Stimulated activated naive B cell treated with anti-CD40 and anti-IgM and Interleukin-4, amounts not matched to agents 10 μg/mL and 1 μg/mL and 100 μg/mL, for 72 hours (primary cell): ENCODE data around the gene TNIK.
A peak's percentile ranks its signal among the peaks of the same experiment; 100 is the strongest.

Experiments used
- ATAC-seq, 2 donors: fragments of 150-1000 bp; cut with Tn5 transposase; replicated peaks; 2 replicates each; pipeline ENCODE4 v1.10.0; 2021; ENCODE audit warnings: moderate library complexity in 1 of 2
- DNase-seq: peaks from one replicate; pipeline ENCODE4 v3.0.0; 2021
- H3K27ac Mint-ChIP-seq: one replicate; pipeline ENCODE4 v1.8.0; 2022; ENCODE audit warnings: mild to moderate bottlenecking, mixed read lengths
- H3K27me3 Mint-ChIP-seq, 2 donors: one replicate each; pipeline ENCODE4 v1.8.0; 2022; ENCODE audit warnings: mixed read lengths in 2 of 2
- H3K36me3 Mint-ChIP-seq, 2 donors: one replicate each; pipeline ENCODE4 v1.8.0; 2022; ENCODE audit warnings: mixed read lengths in 2 of 2, mild to moderate bottlenecking in 1 of 2
- H3K4me1 Mint-ChIP-seq, 2 donors: one replicate each; pipeline ENCODE4 v1.8.0; 2022; ENCODE audit warnings: mixed read lengths in 2 of 2, mild to moderate bottlenecking in 1 of 2
- H3K4me3 Mint-ChIP-seq, 2 donors: one replicate each; pipeline ENCODE4 v1.8.0; 2022; ENCODE audit warnings: mild to moderate bottlenecking in 2 of 2, mixed read lengths in 2 of 2, moderate library complexity in 1 of 2
- H3K9me3 Mint-ChIP-seq, 2 donors: one replicate each; pipeline ENCODE4 v1.8.0; 2022; ENCODE audit warnings: mixed read lengths in 2 of 2, mild to moderate bottlenecking in 1 of 2

Gene TNIK

DNA sequence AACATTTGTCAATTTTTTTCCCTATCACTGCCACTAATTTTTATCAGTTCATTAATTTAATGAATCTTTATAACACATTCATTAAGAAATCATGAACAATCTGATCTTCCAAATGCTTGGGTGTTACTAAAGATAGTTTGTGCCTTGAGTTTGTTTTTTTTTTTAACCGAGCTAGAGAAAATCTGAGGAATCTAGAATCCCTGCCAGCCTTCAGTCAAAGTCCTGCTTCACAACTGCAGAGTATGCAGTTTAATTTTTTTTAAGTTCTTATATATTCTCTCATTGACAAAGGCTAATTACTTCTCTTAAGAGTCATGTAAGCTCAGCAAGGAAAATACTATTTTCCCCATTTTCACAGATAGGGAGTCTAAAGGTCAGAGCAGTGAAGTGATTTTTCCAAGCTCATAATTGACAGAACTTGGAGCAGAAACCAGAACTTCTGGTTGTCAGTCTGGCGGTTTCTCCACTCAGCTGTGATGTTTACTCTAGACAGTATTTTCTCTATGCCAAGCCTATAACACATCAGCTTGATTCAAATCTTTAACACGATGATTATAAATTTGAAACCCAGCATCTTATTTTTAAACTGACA lies 55.7 kb downstream of the TNIK start:
- DNase-seq (no peak), ATAC-seq (no peak)
- Mint-ChIP-seq H3K4me3 (no peak overlapping the region), H3K36me3 (no peaks in the 10 kb centered on the region), H3K4me1 (no peaks in the 10 kb centered on the region), H3K27ac (no peak overlapping the region), H3K27me3 (no peaks in the 10 kb centered on the region), H3K9me3 (no peaks in the 10 kb centered on the region)

GRCh38 chr3:171402281-171402680 lies 57.9 kb downstream of the TNIK start:
- no peaks in the 10 kb centered on the region for H3K4me1 Mint-ChIP-seq

GRCh38 chr3:171401432-171401831 lies 58.8 kb downstream of the TNIK start:
- DNase-seq (no peak), ATAC-seq (no peak)
- Mint-ChIP-seq H3K27ac (no peak overlapping the region), H3K4me3 (no peak overlapping the region), H3K27me3 (no peaks in the 10 kb centered on the region), H3K4me1 (no peaks in the 10 kb centered on the region), H3K9me3 (no peaks in the 10 kb centered on the region), H3K36me3 (no peaks in the 10 kb centered on the region)

More at GRCh38 chr3:171402281-171402680, 57.9 kb downstream of the TNIK start:
- Mint-ChIP-seq H3K9me3 (no peaks in the 10 kb centered on the region), H3K36me3 (no peaks in the 10 kb centered on the region), H3K27ac (no peak overlapping the region), H3K27me3 (no peaks in the 10 kb centered on the region), H3K4me3 (no peak overlapping the region)
- ATAC-seq: no peak
- DNase-seq: no peak

DNA sequence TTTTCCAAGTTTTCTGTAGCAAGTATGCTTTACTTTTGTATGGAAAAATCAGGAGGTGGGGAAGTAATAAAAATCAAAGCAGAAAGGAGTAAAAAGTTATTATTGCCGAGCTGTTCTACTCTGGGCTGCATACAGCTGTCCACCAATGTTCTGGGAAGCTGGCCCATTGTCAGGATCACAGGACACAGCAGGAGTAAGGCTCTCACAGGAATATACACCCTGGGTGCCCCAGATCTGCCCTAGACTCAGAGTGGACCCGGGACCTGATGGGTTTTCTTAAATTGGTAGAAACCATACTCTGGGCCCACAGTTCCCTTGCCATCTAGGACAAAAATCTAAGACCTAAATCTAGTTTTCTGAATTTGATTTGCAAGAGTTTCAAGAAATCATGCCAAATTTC lies 60.4 kb downstream of the TNIK start:
- Mint-ChIP-seq H3K4me3 (no peak overlapping the region), H3K27me3 (no peaks in the 10 kb centered on the region), H3K27ac (no peak overlapping the region), H3K4me1 (no peaks in the 10 kb centered on the region), H3K9me3 (no peaks in the 10 kb centered on the region), H3K36me3 (no peaks in the 10 kb centered on the region)
- DNase-seq (no peak), ATAC-seq (no peak)

DNA sequence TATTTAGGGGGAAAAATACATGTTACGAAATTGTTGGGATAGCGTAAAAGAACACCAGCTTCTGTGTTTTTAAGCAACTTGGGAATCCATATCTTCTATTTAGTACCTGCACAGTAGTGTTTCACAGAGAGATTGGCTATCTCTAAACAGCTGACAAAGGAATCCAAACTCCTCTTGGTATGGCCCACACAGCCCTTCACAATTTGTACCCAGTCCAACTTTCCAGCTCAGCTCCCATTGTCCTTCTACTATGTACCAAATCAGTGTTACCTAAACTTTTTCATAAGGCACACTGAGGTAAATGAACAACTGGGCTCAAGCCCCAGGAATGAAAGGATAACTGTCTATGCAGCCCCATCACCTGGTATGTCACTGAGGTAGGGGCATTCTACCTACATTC lies 61.9 kb downstream of the TNIK start:
- Mint-ChIP-seq H3K9me3 (no peaks in the 10 kb centered on the region), H3K4me3 (no peak overlapping the region), H3K4me1 (no peaks in the 10 kb centered on the region), H3K27ac (no peak overlapping the region), H3K27me3 (no peaks in the 10 kb centered on the region), H3K36me3 (no peaks in the 10 kb centered on the region)
- DNase-seq (no peak), ATAC-seq (no peak)

- Mint-ChIP-seq H3K4me3 (no peak overlapping the region), H3K27ac (no peak overlapping the region), H3K27me3 (no peaks in the 10 kb centered on the region), H3K9me3 (peaks cover 0 to under 1% of the 10 kb centered on the region in 2 donors), H3K36me3 (no peaks in the 10 kb centered on the region), H3K4me1 (no peaks in the 10 kb centered on the region)
- DNase-seq (no peak), ATAC-seq (no peak)
These were observed 63.1 kb downstream of the TNIK start for GRCh38 chr3:171397089-171397488.

DNA sequence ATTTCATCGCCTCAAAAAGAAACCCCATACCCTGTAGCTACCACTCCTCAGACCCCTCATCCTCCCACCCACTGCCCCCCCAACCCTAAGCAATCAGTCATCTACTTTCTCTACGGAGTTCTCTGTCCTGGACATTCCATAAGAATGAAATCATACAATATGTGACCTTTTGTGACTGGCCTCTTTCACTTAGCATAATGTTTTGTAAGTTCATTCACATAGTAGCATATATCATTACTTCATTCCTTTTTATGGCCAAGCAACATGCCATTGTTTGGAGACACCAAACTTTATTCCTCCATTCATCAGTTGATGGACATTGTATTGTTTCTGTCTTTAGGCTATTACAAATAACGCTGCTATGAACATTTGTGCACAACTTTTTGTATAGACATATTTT lies 64.2 kb downstream of the TNIK start:
- DNase-seq: no peak
- H3K27me3 Mint-ChIP-seq: no peaks in the 10 kb centered on the region
- no peak overlapping the region for H3K27ac Mint-ChIP-seq
- peaks cover 0 to 3% of the 10 kb centered on the region in 2 donors for H3K36me3 Mint-ChIP-seq
- peaks cover 10% of the 10 kb centered on the region in 2 donors for H3K9me3 Mint-ChIP-seq
- H3K4me1 Mint-ChIP-seq: no peaks in the 10 kb centered on the region
- no peak for ATAC-seq
- no peak overlapping the region for H3K4me3 Mint-ChIP-seq

DNA sequence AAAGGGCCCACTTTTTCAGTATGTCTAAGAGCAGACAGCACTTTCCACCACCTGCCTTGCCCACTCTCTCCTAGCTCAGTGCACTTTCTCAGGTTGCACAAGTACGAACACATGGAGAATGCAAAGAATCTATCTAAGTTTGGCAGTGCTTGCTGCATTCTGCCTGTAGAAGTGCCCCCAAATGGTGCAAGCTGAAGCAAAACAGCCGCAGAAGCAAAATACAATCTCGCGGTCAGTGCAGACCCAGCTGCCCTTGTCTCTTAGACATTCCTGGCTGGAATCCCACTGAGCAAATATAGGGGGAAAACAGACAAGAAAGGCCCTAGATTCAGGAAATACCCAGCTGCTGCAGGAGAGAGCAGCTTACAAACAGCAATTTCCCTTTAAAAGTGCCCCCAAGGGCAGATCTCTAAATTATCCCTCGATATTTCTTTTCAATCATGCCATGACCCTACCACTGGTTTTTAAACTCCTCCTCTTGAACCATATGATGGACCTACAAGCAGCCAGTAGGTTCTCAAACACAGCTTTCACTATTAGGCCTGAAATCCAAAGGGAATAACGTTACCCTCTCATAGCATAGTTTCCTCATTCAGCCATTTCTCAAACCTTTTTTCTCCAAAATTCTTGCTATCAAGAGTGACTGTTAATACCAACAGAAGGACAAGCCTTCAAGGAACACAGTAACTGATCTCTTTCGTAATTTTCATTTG lies 67.0 kb downstream of the TNIK start:
- H3K27ac Mint-ChIP-seq: no peak overlapping the region
- no peaks in the 10 kb centered on the region for H3K27me3 Mint-ChIP-seq
- ATAC-seq (no peak), DNase-seq (no peak)
- H3K9me3 Mint-ChIP-seq: peaks cover 10 to 15% of the 10 kb centered on the region in 2 donors
- H3K36me3 Mint-ChIP-seq: peaks cover 0 to 3% of the 10 kb centered on the region in 2 donors
- H3K4me1 Mint-ChIP-seq: no peaks in the 10 kb centered on the region
- no peak overlapping the region for H3K4me3 Mint-ChIP-seq

DNA sequence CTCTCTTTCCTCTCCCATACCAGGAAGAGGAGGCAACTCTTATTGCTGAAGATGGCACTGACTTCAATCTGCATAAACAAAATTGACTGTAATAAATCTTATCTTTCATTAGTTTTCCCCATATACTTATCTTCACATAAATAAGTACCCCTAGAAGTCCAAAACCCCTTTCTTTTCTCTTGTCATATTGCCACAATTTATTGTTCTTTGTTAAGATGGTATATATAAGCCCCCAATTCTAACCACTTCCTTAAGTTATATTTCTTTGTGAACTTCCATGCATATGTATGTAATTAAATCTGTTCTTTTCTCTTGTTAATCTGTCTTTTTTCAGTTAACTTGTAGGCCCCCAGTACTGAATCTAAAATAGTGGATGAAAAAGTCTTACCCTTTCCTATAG lies 68.8 kb downstream of the TNIK start:
- Mint-ChIP-seq H3K4me3 (no peak overlapping the region), H3K36me3 (peaks cover 0 to 3% of the 10 kb centered on the region in 2 donors), H3K9me3 (peaks cover 10 to 15% of the 10 kb centered on the region in 2 donors), H3K27ac (no peak overlapping the region), H3K4me1 (no peaks in the 10 kb centered on the region), H3K27me3 (no peaks in the 10 kb centered on the region)
- no peak for DNase-seq
- no peak for ATAC-seq

DNA sequence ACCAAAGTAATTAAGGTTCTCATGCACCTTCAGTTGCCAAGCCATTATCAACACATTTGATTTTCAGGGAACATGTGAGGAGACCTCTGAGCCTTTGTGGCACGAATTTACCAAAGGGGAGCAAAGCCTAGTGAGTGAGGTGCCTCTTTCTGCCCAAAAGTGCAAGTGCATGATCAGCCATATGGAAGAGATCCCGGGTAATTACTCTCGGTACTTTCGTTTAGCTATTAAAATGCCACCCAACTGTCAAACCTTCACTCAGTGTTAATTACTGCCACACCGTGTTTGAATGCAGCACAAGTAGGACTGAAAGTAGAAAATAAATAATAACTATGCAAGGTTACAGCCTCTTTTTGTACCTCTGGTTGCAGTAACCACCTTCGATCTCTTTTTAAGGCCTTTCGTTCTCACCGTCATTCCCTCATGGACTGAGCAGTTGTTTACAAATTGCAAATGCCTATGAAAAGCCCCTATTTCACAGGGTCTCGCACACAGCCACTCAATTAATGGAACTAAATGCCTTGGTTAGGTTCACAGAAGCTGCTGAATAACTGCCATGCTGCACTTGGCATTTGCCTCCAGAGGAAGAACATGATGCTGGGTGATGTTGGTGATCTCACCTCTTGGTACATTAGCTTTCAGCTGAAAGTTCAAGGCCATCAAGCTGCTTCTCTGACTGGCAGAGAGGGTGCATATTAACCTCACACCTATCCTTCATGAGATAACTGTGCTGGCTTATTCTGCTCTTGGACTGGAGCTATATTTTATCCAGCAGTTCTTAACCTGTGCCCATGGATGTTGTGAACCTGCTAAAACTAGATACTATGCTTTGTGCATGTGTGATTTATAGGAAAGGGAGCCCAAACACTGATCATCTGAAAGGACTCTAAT lies 69.9 kb downstream of the TNIK start:
- DNase-seq: no peak
- Mint-ChIP-seq H3K9me3 (peaks cover 10 to 15% of the 10 kb centered on the region in 2 donors), H3K36me3 (peaks cover 0 to 3% of the 10 kb centered on the region in 2 donors), H3K4me1 (no peaks in the 10 kb centered on the region), H3K27me3 (no peaks in the 10 kb centered on the region), H3K27ac (no peak overlapping the region), H3K4me3 (no peak overlapping the region)
- no peak for ATAC-seq

GRCh38 chr3:171389491-171389890 lies 70.7 kb downstream of the TNIK start:
- Mint-ChIP-seq H3K36me3 (peaks cover 0 to 3% of the 10 kb centered on the region in 2 donors), H3K4me1 (no peaks in the 10 kb centered on the region), H3K27me3 (no peaks in the 10 kb centered on the region), H3K4me3 (no peak overlapping the region), H3K27ac (no peak overlapping the region), H3K9me3 (peaks cover 10 to 15% of the 10 kb centered on the region in 2 donors)
- ATAC-seq (no peak), DNase-seq (no peak)

DNA sequence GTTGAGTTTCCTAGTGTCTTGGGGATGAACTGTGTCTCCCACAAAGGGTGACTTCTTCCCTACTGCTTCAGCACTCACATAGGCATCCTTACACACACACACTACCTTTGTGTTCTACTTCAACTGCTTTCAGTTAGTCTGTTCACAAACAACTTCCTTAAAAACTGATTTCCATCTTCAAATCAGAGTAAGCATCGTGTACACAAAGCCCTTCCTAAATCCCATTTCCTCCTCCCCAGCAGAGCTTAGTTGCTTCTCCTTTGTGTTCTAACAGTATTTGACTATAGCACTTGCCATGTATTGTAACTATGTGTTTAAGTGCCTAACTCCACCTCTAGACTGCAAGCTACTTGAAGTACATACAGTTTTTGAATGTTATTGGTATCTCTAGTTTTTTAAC lies 71.7 kb downstream of the TNIK start:
- no peak overlapping the region for H3K4me3 Mint-ChIP-seq
- no peak overlapping the region for H3K27ac Mint-ChIP-seq
- H3K4me1 Mint-ChIP-seq: peaks cover 7 to 8% of the 10 kb centered on the region in 2 donors
- H3K36me3 Mint-ChIP-seq: peaks cover 0 to 3% of the 10 kb centered on the region in 2 donors
- H3K27me3 Mint-ChIP-seq: peaks cover 4 to 7% of the 10 kb centered on the region in 2 donors
- ATAC-seq (no peak), DNase-seq (no peak)
- H3K9me3 Mint-ChIP-seq: peaks cover 10 to 15% of the 10 kb centered on the region in 2 donors

DNA sequence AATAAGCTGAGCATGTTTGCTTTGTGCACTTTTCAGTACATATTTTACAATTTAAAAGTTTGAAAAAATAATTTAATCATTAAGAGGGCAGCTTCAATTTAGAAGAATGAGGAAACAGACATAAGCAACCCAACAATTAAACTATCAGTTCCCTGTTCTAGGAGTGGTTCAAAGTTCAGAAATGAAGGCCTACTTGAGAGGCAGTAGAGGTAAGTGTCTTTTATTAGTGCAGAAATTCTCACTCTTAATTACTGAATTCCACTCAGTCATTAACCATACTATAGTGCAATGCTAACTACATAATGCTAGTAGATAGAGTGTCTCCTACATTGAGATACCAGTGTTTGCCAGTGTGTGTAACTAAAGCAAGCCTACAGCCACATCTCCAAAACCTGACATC lies 73.1 kb downstream of the TNIK start:
- peaks cover 4 to 7% of the 10 kb centered on the region in 2 donors for H3K27me3 Mint-ChIP-seq
- peaks cover 7 to 9% of the 10 kb centered on the region in 2 donors for H3K4me1 Mint-ChIP-seq
- no peak overlapping the region for H3K4me3 Mint-ChIP-seq
- peaks cover 0 to 3% of the 10 kb centered on the region in 2 donors for H3K36me3 Mint-ChIP-seq
- ATAC-seq (no peak), DNase-seq (no peak)
- peaks cover 10 to 13% of the 10 kb centered on the region in 2 donors for H3K9me3 Mint-ChIP-seq
- no peak overlapping the region for H3K27ac Mint-ChIP-seq

- peaks cover 7 to 9% of the 10 kb centered on the region in 2 donors for H3K4me1 Mint-ChIP-seq
- H3K9me3 Mint-ChIP-seq: peaks cover 0 to 2% of the 10 kb centered on the region in 2 donors
- H3K36me3 Mint-ChIP-seq: no peaks in the 10 kb centered on the region
These were observed 75.1 kb downstream of the TNIK start for GRCh38 chr3:171385086-171385485.

More at GRCh38 chr3:171385086-171385485, 75.1 kb downstream of the TNIK start:
- Mint-ChIP-seq H3K27me3 (peaks cover 4 to 7% of the 10 kb centered on the region in 2 donors), H3K4me3 (no peak overlapping the region), H3K27ac (peak overlapping the region; percentile 49)
- no peak for DNase-seq
- ATAC-seq: no peak
